KMS-11 (cell line): ENCODE data around the gene PRRC2B.
A peak's percentile ranks its signal among the peaks of the same experiment; 100 is the strongest.

Source experiments
- H2AFZ ChIP-seq: fragments of 200-600 bp; sonication (generic); 2 replicates; pipeline ENCODE4 v1.6.1; 2016; ENCODE audit warnings: antibody characterized with exemption, mixed run types, low read depth
- H3K27ac ChIP-seq: fragments of 200-600 bp; sonication (generic); 2 replicates; pipeline ENCODE4 v1.6.1; 2016; ENCODE audit warnings: mild to moderate bottlenecking, mixed run types
- H3K27me3 ChIP-seq: fragments of 200-600 bp; sonication (generic); 2 replicates; pipeline ENCODE4 v1.6.1; 2017; ENCODE audit warnings: mild to moderate bottlenecking, low read depth, mixed run types, moderate library complexity; ENCODE audit not compliant: insufficient read depth
- H3K36me3 ChIP-seq: fragments of 200-600 bp; sonication (generic); 2 replicates; pipeline ENCODE4 v1.6.1; 2017; ENCODE audit warnings: mild to moderate bottlenecking, mixed run types; ENCODE audit not compliant: insufficient read depth
- H3K4me1 ChIP-seq: fragments of 200-600 bp; sonication (generic); 2 replicates; pipeline ENCODE4 v1.6.1; 2016; ENCODE audit warnings: mild to moderate bottlenecking, low read depth, mixed run types; ENCODE audit not compliant: poor library complexity, severe bottlenecking
- H3K4me2 ChIP-seq: fragments of 200-600 bp; sonication (generic); 2 replicates; pipeline ENCODE4 v1.7.0; 2016; ENCODE audit warnings: mild to moderate bottlenecking, mixed run types
- H3K4me3 ChIP-seq: fragments of 200-600 bp; sonication (generic); IDR thresholded peaks from 2 replicates; pipeline ENCODE4 v1.6.1; 2017; ENCODE audit warnings: low read depth, low read length, mixed read lengths; ENCODE audit not compliant: insufficient read depth
- H3K79me2 ChIP-seq: fragments of 200-600 bp; sonication (generic); 2 replicates; pipeline ENCODE4 v1.6.1; 2016; ENCODE audit warnings: low read depth, mixed run types; ENCODE audit not compliant: insufficient read depth
- H3K9ac ChIP-seq: fragments of 200-600 bp; sonication (generic); 2 replicates; pipeline ENCODE4 v1.6.1; 2016; ENCODE audit warnings: mild to moderate bottlenecking, mixed run types
- H4K20me1 ChIP-seq: fragments of 200-600 bp; sonication (generic); 2 replicates; pipeline ENCODE4 v1.6.1; 2016; ENCODE audit warnings: mild to moderate bottlenecking, mixed run types; ENCODE audit not compliant: insufficient read depth
- CTCF ChIP-seq: fragments of 200-600 bp; sonication (generic); conservative IDR thresholded peaks from 2 replicates; pipeline ENCODE4 v1.6.1; 2017; ENCODE audit warnings: low read depth, mild to moderate bottlenecking, antibody characterized with exemption, low read length, moderate library complexity, mixed read lengths

PRRC2B gene

DNA sequence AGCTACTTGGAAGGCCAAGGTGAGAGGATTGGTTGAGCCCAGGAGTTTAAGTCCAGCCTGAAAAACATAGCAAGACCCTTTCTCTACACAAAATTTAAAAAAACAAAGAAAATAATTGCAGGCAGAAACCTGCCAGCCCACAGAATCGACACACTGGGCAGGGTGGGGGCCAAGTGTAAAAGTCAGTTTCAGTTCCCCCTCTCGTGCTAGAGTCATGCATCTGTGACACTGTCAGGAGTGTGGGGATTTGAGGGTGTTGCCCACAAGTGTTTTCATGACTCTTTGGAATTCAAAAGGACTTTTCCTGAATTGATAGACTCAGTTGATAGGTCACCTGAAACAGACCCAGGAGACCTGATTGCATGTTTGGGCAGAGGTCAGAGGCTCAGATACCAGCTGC is 47.6 kb downstream of the PRRC2B start:
- Histone ChIP-seq H3K27ac (peak overlapping the region; percentile 14; the same call in 1 of the 2 replicates), H2AFZ (no peak overlapping the region), H3K4me2 (peak overlapping the region; percentile 49; the same call in 1 of the 2 replicates), H3K4me3 (no peak overlapping the region), H3K9ac (no peak overlapping the region), H3K79me2 (peaks cover 3% of the 10 kb centered on the region; the same call in 1 of the 2 replicates), H3K36me3 (peaks cover 11% of the 10 kb centered on the region; the same call in 1 of the 2 replicates), H4K20me1 (peaks cover 3% of the 10 kb centered on the region; the same call in 1 of the 2 replicates), H3K27me3 (no peaks in the 10 kb centered on the region), H3K4me1 (peaks cover 32% of the 10 kb centered on the region)
- no peak for TF ChIP-seq CTCF

- Histone ChIP-seq H3K36me3 (peaks cover 10% of the 10 kb centered on the region; the same call in 1 of the 2 replicates), H3K27me3 (no peaks in the 10 kb centered on the region), H2AFZ (no peak overlapping the region), H3K79me2 (peaks cover 3% of the 10 kb centered on the region; the same call in 1 of the 2 replicates), H4K20me1 (peaks cover 3% of the 10 kb centered on the region; the same call in 1 of the 2 replicates), H3K4me2 (no peak overlapping the region), H3K4me3 (no peak overlapping the region), H3K27ac (no peak overlapping the region), H3K9ac (no peak overlapping the region), H3K4me1 (peaks cover 32% of the 10 kb centered on the region)
- no peak for TF ChIP-seq CTCF
Measured at GRCh38 chr9:131442351-131442750, 48.5 kb downstream of the PRRC2B start.

DNA sequence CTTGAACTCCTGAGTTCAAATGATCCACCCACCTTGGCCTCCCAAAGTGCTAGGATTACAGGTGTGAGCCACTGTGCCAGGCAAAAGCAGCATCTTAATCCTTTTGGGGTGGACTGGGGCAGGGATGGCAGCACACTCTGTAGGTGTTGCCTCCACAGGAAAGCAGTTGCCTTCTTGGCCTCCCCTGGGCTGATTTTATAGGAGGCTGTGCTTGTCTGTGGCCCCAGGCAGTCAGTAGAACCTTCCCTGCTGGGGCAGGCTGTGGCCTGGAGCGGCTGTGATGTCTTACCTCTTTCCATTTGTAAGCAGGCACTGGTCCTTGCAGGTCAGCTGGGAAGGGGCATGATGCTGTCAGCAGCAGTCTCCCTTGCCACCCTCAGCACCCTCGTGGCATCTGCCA is 49.8 kb downstream of the PRRC2B start:
- H3K9ac ChIP-seq = no peak overlapping the region
- H3K4me3 ChIP-seq = no peak overlapping the region
- TF ChIP-seq CTCF = no peak
- H4K20me1 ChIP-seq = peaks cover 3% of the 10 kb centered on the region; the same call in 1 of the 2 replicates
- H3K4me2 ChIP-seq = no peak overlapping the region
- H3K4me1 ChIP-seq = peaks cover 32% of the 10 kb centered on the region
- peaks cover 3% of the 10 kb centered on the region; the same call in 1 of the 2 replicates for H3K79me2 ChIP-seq
- H3K36me3 ChIP-seq = peaks cover 15% of the 10 kb centered on the region; the same call in 1 of the 2 replicates
- no peak overlapping the region for H2AFZ ChIP-seq
- H3K27ac ChIP-seq = no peak overlapping the region
- H3K27me3 ChIP-seq = no peaks in the 10 kb centered on the region

- Histone ChIP-seq H3K4me3 (no peak overlapping the region), H3K9ac (no peak overlapping the region), H3K4me2 (no peak overlapping the region), H3K27me3 (no peaks in the 10 kb centered on the region), H3K27ac (no peak overlapping the region), H3K4me1 (peaks cover 16% of the 10 kb centered on the region), H3K79me2 (peaks cover 17% of the 10 kb centered on the region; the same call in 1 of the 2 replicates), H4K20me1 (peaks cover 3% of the 10 kb centered on the region; the same call in 1 of the 2 replicates), H2AFZ (no peak overlapping the region), H3K36me3 (peaks cover 18% of the 10 kb centered on the region; the same call in 1 of the 2 replicates)
- TF ChIP-seq CTCF = no peak
Measured at GRCh38 chr9:131446276-131446675, 52.4 kb downstream of the PRRC2B start.
